NCI-H1694 treated with DMSO at 0.1 percent for 48 hours (cell line): Measurements from ENCODE around the gene GUF1.
"Not testable (repeated sequence)": the region's sequence is repeated elsewhere in the genome, so short reads cannot be mapped to it uniquely, and the experiment has no call there.

Source experiments
- DNase-seq: peaks from one replicate; lab custom pipeline; 2025; lab: John Stamatoyannopoulos, UW

Gene GUF1

GRCh38 chr4:44701037-44701436 lies 22.8 kb downstream of the GUF1 start:
- DNase-seq, result no peak

- no peak for DNase-seq
Observed at GRCh38 chr4:44704673-44705072, 26.5 kb downstream of the GUF1 start.

- DNase-seq, result no peak
Observed at GRCh38 chr4:44713125-44713524, 34.9 kb downstream of the GUF1 start.

- no peak for DNase-seq
Observed at GRCh38 chr4:44716597-44716996, 38.4 kb downstream of the GUF1 start.

GRCh38 chr4:44720371-44720770 lies 42.2 kb downstream of the GUF1 start:
- no peak for DNase-seq

GRCh38 chr4:44722001-44722400 lies 43.8 kb downstream of the GUF1 start:
- DNase-seq, result no peak

GRCh38 chr4:44725166-44725565 lies 46.9 kb downstream of the GUF1 start:
- no peak for DNase-seq

- no peak for DNase-seq
Observed at GRCh38 chr4:44725726-44726037, 47.5 kb downstream of the GUF1 start.

GRCh38 chr4:44726038-44726871 lies 48.0 kb downstream of the GUF1 start, which contains the start of gene GNPDA2:
Gene GNPDA2 (minus strand): TSS chr4:44726556. CDS start chr4:44722207, 4,349 bp downstream.
- DNase-seq, result peak; percentile 51

GRCh38 chr4:44727471-44727870 lies 49.3 kb downstream of the GUF1 start:
- no peak for DNase-seq

- DNase-seq, result not testable (repeated sequence)
Observed at GRCh38 chr4:44728694-44729093, 50.5 kb downstream of the GUF1 start.

- DNase-seq, result no peak
Observed at GRCh38 chr4:44736900-44737299, 58.7 kb downstream of the GUF1 start.

GRCh38 chr4:44738615-44739014 lies 60.4 kb downstream of the GUF1 start:
- peak; percentile 2 for DNase-seq

- no peak for DNase-seq
Observed at GRCh38 chr4:44740201-44740600, 62.0 kb downstream of the GUF1 start.
